Esophagus squamous epithelium (tissue), 5 donors: ENCODE measurements around the gene TFE3. TPM values are rescaled to one million over a fixed set of nuclear protein-coding genes. Genes with fewer than 3 reads are reported as not detected.

ENCODE experiments used
- DNase-seq: peaks from one replicate; lab custom pipeline; 2025; lab: John Stamatoyannopoulos, UW
- H3K27ac ChIP-seq, 4 donors: fragments of 200-600 bp; sonication (generic); one replicate each; pipeline ENCODE4 v1.5.1; 2016 to 2019; ENCODE audit warnings: mild to moderate bottlenecking in 1 of 4
- H3K27me3 ChIP-seq, 4 donors: fragments of 200-600 bp; sonication (generic); 1 replicate in 3 of 4; 2 replicates in 1 of 4; pipeline versions ENCODE4 v1.5.1 to v1.6.0; 2017 to 2021; ENCODE audit warnings: antibody characterized with exemption in 1 of 4
- H3K36me3 ChIP-seq, 3 donors: fragments of 200-600 bp; sonication (generic); one replicate each; pipeline ENCODE4 v1.5.1; 2016 to 2019
- H3K4me1 ChIP-seq, 3 donors: fragments of 200-600 bp; sonication (generic); one replicate each; pipeline ENCODE4 v1.5.1; 2017 to 2019
- H3K4me3 ChIP-seq, 4 donors: fragments of 200-600 bp; sonication (generic); 1 replicate in 3 of 4; 2 replicates in 1 of 4; pipeline ENCODE4 v1.5.1; 2016 to 2019; ENCODE audit warnings: mild to moderate bottlenecking in 2 of 4, moderate library complexity in 1 of 4
- H3K9me3 ChIP-seq, 3 donors: fragments of 200-600 bp; sonication (generic); one replicate each; pipeline ENCODE4 v1.5.1; 2016 to 2019
- CTCF ChIP-seq, 6 experiments: fragments of 450-650 bp in 4 of 6; fragments of 200-600 bp in 2 of 6; sonication (generic) in 2 of 6; IDR thresholded peaks; one replicate each; pipeline ENCODE4 v1.5.1; 2016 to 2019; ENCODE audit warnings: antibody characterized with exemption in 6 of 6, mild to moderate bottlenecking in 4 of 6, moderate library complexity in 4 of 6
- POLR2A ChIP-seq, 4 donors: fragments of 450-650 bp; IDR thresholded peaks; one replicate each; pipeline ENCODE4 v1.6.1; 2017; ENCODE audit warnings: antibody characterized with exemption in 4 of 4, mild to moderate bottlenecking in 4 of 4, moderate library complexity in 3 of 4
- WGBS, 2 donors: methylation state at CpG; one replicate each; pipeline ENCODE4 v1.1.5; 2018; 5-methylcytosine and 5-hydroxymethylcytosine counted together
- intact Hi-C: fragments of 100-400 bp; cut with DNase I; formaldehyde crosslinking; loops from one replicate; pipeline ENCODE4 v1.15.0; 2022
- total RNA-seq, 4 donors: library from RNA; depleted of rRNA; stranded (reverse); fragments of >200 nt; gene quantifications; one replicate each; pipeline ENCODE4 v1.1.0, GENCODE V29; 2016
- donor health status: DM: yes; HTN: yes; CAD: no.

Gene TFE3
- total RNA-seq, 4 donors from 2014 or later, result 24.3 to 48.4 (median 43.1) TPM

- Histone ChIP-seq H3K27me3 (no peaks in the 10 kb centered on the region), H3K27ac (peak overlapping the region in 3 of 4 donors; percentile 48 to 61 (median 51)), H3K4me3 (peak overlapping the region; percentile 10 to 68 (median 40)), H3K36me3 (peaks cover 0 to 47% (median 0%) of the 10 kb centered on the region in 3 donors), H3K4me1 (peaks cover 7 to 29% (median 12%) of the 10 kb centered on the region in 3 donors), H3K9me3 (no peaks in the 10 kb centered on the region)
- TF ChIP-seq POLR2A (IDR thresholded peaks at IDR 0.05) (no peak), CTCF (IDR thresholded peaks at IDR 0.05) (no peak)
- intact Hi-C loops, result no loop called here
- 44 to 55% methylated on average over 6 to 12 of the region's 63 CpGs for WGBS, 2 donors
- no peak for DNase-seq
Measured at GRCh38 chrX:49071877-49072711, 28.9 kb upstream of the TFE3 start.

- peaks cover 7 to 29% (median 12%) of the 10 kb centered on the region in 3 donors for H3K4me1 ChIP-seq
- intact Hi-C loops, result no loop called here
- TF ChIP-seq CTCF (IDR thresholded peaks at IDR 0.05) (no peak), POLR2A (IDR thresholded peaks at IDR 0.05) (no peak)
- H3K36me3 ChIP-seq, result peaks cover 0 to 47% (median 0%) of the 10 kb centered on the region in 3 donors
- DNase-seq, result no peak
- H3K27me3 ChIP-seq, result no peaks in the 10 kb centered on the region
- H3K9me3 ChIP-seq, result no peaks in the 10 kb centered on the region
- H3K4me3 ChIP-seq, result no peak overlapping the region
- H3K27ac ChIP-seq, result no peak overlapping the region
- 80% methylated on average over 1 of the region's 4 CpGs; no CpG with 5 or more reads in 1 of the 2 donors for WGBS, 2 donors
Measured at GRCh38 chrX:49070988-49071387, 27.8 kb upstream of the TFE3 start.

- intact Hi-C loops, result no loop called here
- Histone ChIP-seq H3K27me3 (no peaks in the 10 kb centered on the region), H3K4me3 (no peak overlapping the region), H3K4me1 (peaks cover 7 to 24% (median 12%) of the 10 kb centered on the region in 3 donors), H3K36me3 (peaks cover 0 to 52% (median 0%) of the 10 kb centered on the region in 3 donors), H3K27ac (no peak overlapping the region), H3K9me3 (no peaks in the 10 kb centered on the region)
- no peak for DNase-seq
- no peak for TF ChIP-seq CTCF (IDR thresholded peaks at IDR 0.05)
- TF ChIP-seq POLR2A (IDR thresholded peaks at IDR 0.05), result no peak
- WGBS, 2 donors, result 60 to 81% methylated on average over 1 to 3 of the region's 11 CpGs
Measured at GRCh38 chrX:49069038-49069437, 25.9 kb upstream of the TFE3 start.

GRCh38 chrX:49067285-49068120, 24.3 kb upstream of the TFE3 start:
- TF ChIP-seq POLR2A (IDR thresholded peaks at IDR 0.05) (no peak), CTCF (IDR thresholded peaks at IDR 0.05) (no peak)
- intact Hi-C loops, result no loop called here
- Histone ChIP-seq H3K9me3 (no peaks in the 10 kb centered on the region), H3K4me3 (no peak overlapping the region), H3K4me1 (peaks cover 3 to 10% (median 4%) of the 10 kb centered on the region in 3 donors), H3K27ac (no peak overlapping the region), H3K36me3 (peaks cover 0 to 67% (median 0%) of the 10 kb centered on the region in 3 donors), H3K27me3 (no peaks in the 10 kb centered on the region)
- DNase-seq, result no peak
- WGBS, 2 donors, result 80 to 81% methylated on average over 1 to 4 of the region's 41 CpGs
